Body of pancreas (tissue), 4 donors: ENCODE results near the gene ROBO2. TPM values are rescaled to one million over a fixed set of nuclear protein-coding genes. Genes with fewer than 3 reads are reported as not detected.

ENCODE experiments used
- ATAC-seq: fragments of 150-250 bp; one replicate; pipeline ENCODE4 v1.9.1; 2016
- DNase-seq, 4 donors: peaks; one replicate each; pipeline ENCODE4 v3.0.0-alpha.2; 2019
- H3K27ac ChIP-seq, 4 donors: fragments of 200-600 bp; sonication (generic); 1 replicate in 3 of 4; 2 replicates in 1 of 4; pipeline versions ENCODE4 v1.5.1 to v1.6.1; 2016 to 2019; ENCODE audit warnings: mild to moderate bottlenecking in 1 of 4, mixed read lengths in 1 of 4, moderate library complexity in 1 of 4
- H3K27me3 ChIP-seq, 2 donors: fragments of 200-600 bp; sonication (generic); one replicate each; pipeline ENCODE4 v1.6.0; 2016; ENCODE audit warnings: mild to moderate bottlenecking in 1 of 2
- H3K36me3 ChIP-seq, 2 donors: fragments of 200-600 bp; sonication (generic); replicated peaks in 1 of 2; 2 replicates each; pipeline ENCODE4 v1.5.1; 2016; ENCODE audit warnings: low read depth in 2 of 2; ENCODE audit not compliant: insufficient read depth in 1 of 2
- H3K4me1 ChIP-seq: fragments of 200-600 bp; sonication (generic); one replicate; pipeline ENCODE4 v1.6.0; 2016
- H3K4me3 ChIP-seq, 2 donors: fragments of 200-600 bp; sonication (generic); 1 replicate in 1 of 2; 2 replicates in 1 of 2; pipeline ENCODE4 v1.5.1; 2016 to 2019
- H3K9me3 ChIP-seq, 3 donors: fragments of 200-600 bp; sonication (generic); 1 replicate in 2 of 3; 2 replicates in 1 of 3; pipeline ENCODE4 v1.5.1; 2016
- CTCF ChIP-seq, 7 experiments: fragments of 450-650 bp in 4 of 7; fragments of 200-600 bp in 3 of 7; sonication (generic) in 3 of 7; IDR thresholded peaks; one replicate each; pipeline ENCODE4 v1.5.1; 2016 to 2019; ENCODE audit warnings: antibody characterized with exemption in 7 of 7
- POLR2A ChIP-seq, 3 donors: fragments of 450-650 bp; IDR thresholded peaks; one replicate each; pipeline ENCODE4 v1.6.1; 2016; ENCODE audit warnings: antibody characterized with exemption in 3 of 3, mild to moderate bottlenecking in 2 of 3
- WGBS, 2 donors: methylation state at CpG; one replicate each; pipeline ENCODE4 v1.1.5; 2017; 5-methylcytosine and 5-hydroxymethylcytosine counted together
- intact Hi-C: fragments of 100-400 bp; cut with DNase I; formaldehyde crosslinking; loops from one replicate; pipeline ENCODE4 v1.15.1; 2023
- total RNA-seq, 2 donors: library from RNA; depleted of rRNA; stranded (reverse); fragments of >200 nt; gene quantifications; one replicate each; pipeline ENCODE4 v1.1.0, GENCODE V29; 2016

Gene ROBO2
- total RNA-seq, 2 donors from 2014 or later, result 1.3 to 3.0 TPM

GRCh38 chr3:77232557-77232956, 192.7 kb downstream of the ROBO2 start:
- Histone ChIP-seq H3K27me3 (no peaks in the 10 kb centered on the region), H3K4me3 (no peak overlapping the region), H3K9me3 (no peaks in the 10 kb centered on the region), H3K36me3 (no peaks in the 10 kb centered on the region), H3K4me1 (peaks cover 13% of the 10 kb centered on the region), H3K27ac (no peak overlapping the region)
- TF ChIP-seq CTCF (IDR thresholded peaks at IDR 0.05) (no peak), POLR2A (IDR thresholded peaks at IDR 0.05) (no peak)
- no peak for ATAC-seq
- DNase-seq, result no peak
- intact Hi-C loops, result no loop called here
- WGBS, 2 donors, result 90 to 96% methylated on average over 2 of the region's 2 CpGs

GRCh38 chr3:77234004-77234403, 194.1 kb downstream of the ROBO2 start:
- Histone ChIP-seq H3K27ac (no peak overlapping the region), H3K9me3 (no peaks in the 10 kb centered on the region), H3K36me3 (no peaks in the 10 kb centered on the region), H3K27me3 (no peaks in the 10 kb centered on the region), H3K4me3 (no peak overlapping the region), H3K4me1 (peaks cover 13% of the 10 kb centered on the region)
- no peak for DNase-seq
- intact Hi-C loops, result no loop called here
- 64 to 71% methylated on average over 2 of the region's 2 CpGs for WGBS, 2 donors
- no peak for ATAC-seq
- no peak for TF ChIP-seq POLR2A (IDR thresholded peaks at IDR 0.05)
- no peak for TF ChIP-seq CTCF (IDR thresholded peaks at IDR 0.05)

- ATAC-seq (peak; percentile 56), DNase-seq (peak in 1 of 4 donors; percentile 11)
- Histone ChIP-seq H3K9me3 (no peaks in the 10 kb centered on the region), H3K27me3 (no peaks in the 10 kb centered on the region), H3K4me1 (peaks cover 13% of the 10 kb centered on the region), H3K36me3 (no peaks in the 10 kb centered on the region), H3K27ac (no peak overlapping the region), H3K4me3 (no peak overlapping the region)
- intact Hi-C loops, result no loop called here
- WGBS, 2 donors, result 24 to 27% methylated on average over 7 of the region's 7 CpGs
- TF ChIP-seq CTCF (IDR thresholded peaks at IDR 0.05), result no peak
- TF ChIP-seq POLR2A (IDR thresholded peaks at IDR 0.05), result no peak
These were observed 196.2 kb downstream of the ROBO2 start for GRCh38 chr3:77236118-77236517.

- H3K36me3 ChIP-seq, result no peaks in the 10 kb centered on the region
- WGBS, 2 donors, result 91 to 97% methylated on average over 9 to 11 of the region's 40 CpGs
- H3K27ac ChIP-seq, result no peak overlapping the region
- intact Hi-C loops, result no loop called here
- H3K4me3 ChIP-seq, result no peak overlapping the region
- no peak for DNase-seq
- H3K9me3 ChIP-seq, result no peaks in the 10 kb centered on the region
- H3K27me3 ChIP-seq, result no peaks in the 10 kb centered on the region
- ATAC-seq, result no peak
- peaks cover 13% of the 10 kb centered on the region for H3K4me1 ChIP-seq
- TF ChIP-seq CTCF (IDR thresholded peaks at IDR 0.05) (no peak), POLR2A (IDR thresholded peaks at IDR 0.05) (no peak)
These were observed 200.3 kb downstream of the ROBO2 start for GRCh38 chr3:77240072-77240650.

- H3K4me1 ChIP-seq, result no peaks in the 10 kb centered on the region
- H3K27me3 ChIP-seq, result no peaks in the 10 kb centered on the region
- H3K36me3 ChIP-seq, result no peaks in the 10 kb centered on the region
- 66 to 79% methylated on average over 2 of the region's 2 CpGs for WGBS, 2 donors
- no peak for TF ChIP-seq POLR2A (IDR thresholded peaks at IDR 0.05)
- TF ChIP-seq CTCF (IDR thresholded peaks at IDR 0.05), result no peak
- intact Hi-C loops, result no loop called here
- DNase-seq (no peak), ATAC-seq (no peak)
- no peak overlapping the region for H3K27ac ChIP-seq
- no peaks in the 10 kb centered on the region for H3K9me3 ChIP-seq
- no peak overlapping the region for H3K4me3 ChIP-seq
These were observed 202.5 kb downstream of the ROBO2 start for GRCh38 chr3:77242371-77242770.
